SU-DHL-6 (cell line): ENCODE measurements around the gene PREX1.

Experiments used
- H2AFZ ChIP-seq: fragments of 200-600 bp; sonication (generic); 2 replicates; pipeline ENCODE4 v1.6.1; 2014; ENCODE audit warnings: low read depth, mild to moderate bottlenecking, moderate library complexity, mixed read lengths, antibody characterized with exemption, low read length; ENCODE audit not compliant: severe bottlenecking
- H3F3A ChIP-seq: fragments of 200-600 bp; shearing (Covaris generic); 2 replicates; pipeline ENCODE4 v1.6.0; 2016; ENCODE audit warnings: antibody characterized with exemption, mild to moderate bottlenecking; ENCODE audit not compliant: insufficient read depth
- H3K27ac ChIP-seq: fragments of 200-600 bp; sonication (generic); 2 replicates; pipeline ENCODE4 v1.5.1; 2016; ENCODE audit warnings: low read depth, mild to moderate bottlenecking, low read length, moderate library complexity, mixed read lengths
- H3K27me3 ChIP-seq: fragments of 200-600 bp; sonication (generic), shearing (Covaris generic); 2 replicates; pipeline ENCODE4 v1.6.0; 2014; ENCODE audit warnings: mild to moderate bottlenecking, low read length
- H3K36me3 ChIP-seq: fragments of 200-600 bp; sonication (generic); 2 replicates; pipeline ENCODE4 v1.6.1; 2014; ENCODE audit warnings: mild to moderate bottlenecking, low read length, mixed read lengths
- H3K4me2 ChIP-seq: fragments of 300-600, 200-600 bp; shearing (Covaris generic), sonication (generic); 2 replicates; pipeline ENCODE4 v1.6.0; 2014; ENCODE audit warnings: low read length, low read depth, mild to moderate bottlenecking; ENCODE audit not compliant: poor library complexity, severe bottlenecking
- H3K4me3 ChIP-seq: fragments of 200-600 bp; sonication (generic); 2 replicates; pipeline ENCODE4 v1.5.1; 2014; ENCODE audit warnings: antibody characterized with exemption, low read length, mild to moderate bottlenecking, mixed read lengths; ENCODE audit not compliant: insufficient read depth, poor library complexity, severe bottlenecking
- H3K79me2 ChIP-seq: fragments of 200-600 bp; sonication (generic); 2 replicates; pipeline ENCODE4 v1.6.1; 2014; ENCODE audit warnings: mild to moderate bottlenecking, low read length, moderate library complexity; ENCODE audit not compliant: insufficient read depth
- H3K9ac ChIP-seq: fragments of 200-600 bp; sonication (generic); 2 replicates; pipeline ENCODE4 v1.7.0; 2014; ENCODE audit warnings: mild to moderate bottlenecking, low read length
- H3K9me2 ChIP-seq: fragments of 200-600 bp; sonication (generic); replicated peaks from 2 replicates; pipeline ENCODE4 v1.6.1; 2014; ENCODE audit warnings: low read length; ENCODE audit not compliant: insufficient read depth
- H3K9me3 ChIP-seq: fragments of 200-600 bp; sonication (generic); 2 replicates; pipeline ENCODE4 v1.6.1; 2014; ENCODE audit warnings: low read length, mixed read lengths; ENCODE audit not compliant: insufficient read depth
- H4K20me1 ChIP-seq: fragments of 200-600 bp; sonication (generic); 2 replicates; pipeline ENCODE4 v1.6.1; 2014; ENCODE audit warnings: low read depth, mild to moderate bottlenecking, antibody characterized with exemption, low read length, moderate library complexity, mixed read lengths
- EZH2phosphoT487 ChIP-seq: fragments of 200-600 bp; sonication (generic), shearing (Covaris generic); conservative IDR thresholded peaks from 2 replicates; pipeline ENCODE4 v1.6.1; 2018; ENCODE audit warnings: mild to moderate bottlenecking, antibody characterized with exemption, low read length, moderate library complexity, mixed read lengths
- TF ChIP-seq, protein P1 (sequence below): fragments of 200-600 bp; sonication (generic); IDR thresholded peaks from one replicate; pipeline ENCODE4 v1.5.1; 2017; ENCODE audit warnings: antibody characterized with exemption, mild to moderate bottlenecking, low read length, moderate library complexity; ENCODE audit not compliant: insufficient read depth, poor library complexity, severe bottlenecking

PREX1 gene

DNA sequence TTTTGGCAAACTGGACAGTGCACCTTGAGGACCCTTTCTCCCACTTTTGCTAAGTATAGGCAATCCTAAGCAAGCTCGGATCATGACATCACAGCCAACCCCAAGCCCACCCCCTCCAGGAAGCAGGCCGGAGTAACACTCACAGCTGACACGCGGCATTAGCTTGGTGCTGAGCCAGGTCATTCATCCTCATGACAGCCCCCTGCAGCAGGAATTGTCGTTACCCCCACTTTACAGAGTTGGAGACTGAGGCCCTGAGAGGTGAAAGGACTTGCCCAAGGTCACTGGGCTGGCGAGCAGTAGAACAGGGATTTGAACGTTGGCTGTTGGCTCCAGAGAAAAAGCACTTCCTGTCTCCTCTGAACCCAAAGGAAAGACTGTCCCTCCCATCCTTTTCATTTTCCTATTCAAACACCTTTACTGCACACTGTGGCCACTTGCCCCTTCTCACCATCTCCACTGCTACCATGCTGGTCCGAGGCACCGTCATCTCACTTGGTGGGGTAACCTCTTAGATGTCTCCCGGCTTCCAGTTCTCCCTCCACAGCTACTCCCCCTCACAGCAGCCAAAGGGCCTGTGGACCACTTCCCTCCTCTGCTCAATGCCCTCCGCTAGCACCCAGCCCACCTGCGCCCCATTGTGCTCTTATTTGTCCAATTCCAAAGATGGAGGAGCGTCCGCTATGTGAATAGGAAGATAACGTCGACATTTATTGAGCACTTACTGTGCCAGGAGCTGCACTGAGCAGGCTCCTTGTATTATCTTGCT is 84.7 kb downstream of the PREX1 start:
- Histone ChIP-seq H4K20me1 (no peaks in the 10 kb centered on the region), H3K9ac (no peak overlapping the region), H3K36me3 (no peaks in the 10 kb centered on the region), H3K9me2 (no peaks in the 10 kb centered on the region), H3K27ac (no peak overlapping the region), H3K9me3 (no peaks in the 10 kb centered on the region), H3K4me2 (no peak overlapping the region), H3K79me2 (no peaks in the 10 kb centered on the region), H3K27me3 (no peaks in the 10 kb centered on the region), H2AFZ (no peak overlapping the region), H3F3A (no peaks in the 10 kb centered on the region), H3K4me3 (no peak overlapping the region)
- no peak for TF ChIP-seq EZH2phosphoT487
- TF ChIP-seq, protein P1, sequence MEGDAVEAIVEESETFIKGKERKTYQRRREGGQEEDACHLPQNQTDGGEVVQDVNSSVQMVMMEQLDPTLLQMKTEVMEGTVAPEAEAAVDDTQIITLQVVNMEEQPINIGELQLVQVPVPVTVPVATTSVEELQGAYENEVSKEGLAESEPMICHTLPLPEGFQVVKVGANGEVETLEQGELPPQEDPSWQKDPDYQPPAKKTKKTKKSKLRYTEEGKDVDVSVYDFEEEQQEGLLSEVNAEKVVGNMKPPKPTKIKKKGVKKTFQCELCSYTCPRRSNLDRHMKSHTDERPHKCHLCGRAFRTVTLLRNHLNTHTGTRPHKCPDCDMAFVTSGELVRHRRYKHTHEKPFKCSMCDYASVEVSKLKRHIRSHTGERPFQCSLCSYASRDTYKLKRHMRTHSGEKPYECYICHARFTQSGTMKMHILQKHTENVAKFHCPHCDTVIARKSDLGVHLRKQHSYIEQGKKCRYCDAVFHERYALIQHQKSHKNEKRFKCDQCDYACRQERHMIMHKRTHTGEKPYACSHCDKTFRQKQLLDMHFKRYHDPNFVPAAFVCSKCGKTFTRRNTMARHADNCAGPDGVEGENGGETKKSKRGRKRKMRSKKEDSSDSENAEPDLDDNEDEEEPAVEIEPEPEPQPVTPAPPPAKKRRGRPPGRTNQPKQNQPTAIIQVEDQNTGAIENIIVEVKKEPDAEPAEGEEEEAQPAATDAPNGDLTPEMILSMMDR: no peak

DNA sequence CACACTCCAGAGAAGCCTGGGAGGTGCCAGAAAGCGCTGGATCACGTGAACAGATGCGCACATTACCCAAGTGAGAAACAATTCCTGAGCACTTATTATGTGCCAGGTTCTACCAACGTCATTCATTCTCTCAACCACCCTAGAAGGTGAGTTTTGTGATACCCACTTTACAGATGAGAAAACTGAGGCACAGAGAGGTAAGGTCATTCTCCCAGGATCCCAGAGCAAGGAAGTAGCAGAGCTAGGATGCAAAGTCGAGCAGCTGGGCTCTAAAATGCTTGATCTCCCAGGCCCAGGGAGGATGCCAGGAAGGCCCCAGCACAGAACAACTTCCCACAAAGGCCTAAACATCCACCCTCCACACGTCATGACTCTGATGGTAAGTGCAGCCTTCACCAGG is 85.6 kb downstream of the PREX1 start:
- Histone ChIP-seq H3K4me3 (no peak overlapping the region), H3K9ac (no peak overlapping the region), H3K9me2 (no peaks in the 10 kb centered on the region), H3K36me3 (no peaks in the 10 kb centered on the region), H3K79me2 (no peaks in the 10 kb centered on the region), H2AFZ (no peak overlapping the region), H3K27me3 (no peaks in the 10 kb centered on the region), H4K20me1 (no peaks in the 10 kb centered on the region), H3K9me3 (no peaks in the 10 kb centered on the region), H3K4me2 (no peak overlapping the region), H3F3A (no peaks in the 10 kb centered on the region), H3K27ac (no peak overlapping the region)
- TF ChIP-seq, protein P1: no peak
- TF ChIP-seq EZH2phosphoT487: no peak

DNA sequence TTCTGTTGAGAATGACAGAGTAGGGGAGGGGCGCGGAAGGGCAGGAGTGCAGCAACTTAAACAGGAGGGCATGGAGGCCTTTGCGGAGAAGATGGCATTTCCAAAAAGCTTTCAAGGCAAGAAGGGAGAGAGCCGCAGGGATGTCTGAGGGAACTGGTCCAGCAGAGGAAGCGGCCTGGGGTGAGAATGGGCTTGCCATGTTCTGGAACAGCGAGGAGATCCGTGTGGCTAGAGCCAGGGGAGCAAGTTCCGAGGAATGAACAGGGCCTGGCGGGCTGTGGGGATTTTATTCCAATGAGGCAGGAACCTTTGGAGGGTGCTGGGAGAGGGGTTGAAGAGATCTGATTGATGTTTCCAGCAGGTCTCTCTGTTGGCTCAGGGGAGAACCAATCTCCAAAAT is 86.1 kb downstream of the PREX1 start:
- H3K9me2 ChIP-seq: no peaks in the 10 kb centered on the region
- H2AFZ ChIP-seq: no peak overlapping the region
- H3K36me3 ChIP-seq: no peaks in the 10 kb centered on the region
- no peaks in the 10 kb centered on the region for H3K79me2 ChIP-seq
- no peaks in the 10 kb centered on the region for H3K27me3 ChIP-seq
- no peaks in the 10 kb centered on the region for H3F3A ChIP-seq
- H3K9me3 ChIP-seq: no peaks in the 10 kb centered on the region
- no peaks in the 10 kb centered on the region for H4K20me1 ChIP-seq
- H3K4me3 ChIP-seq: no peak overlapping the region
- no peak overlapping the region for H3K27ac ChIP-seq
- TF ChIP-seq, protein P1: no peak
- no peak for TF ChIP-seq EZH2phosphoT487
- H3K9ac ChIP-seq: no peak overlapping the region
- H3K4me2 ChIP-seq: no peak overlapping the region
